SH-SY5Y (cell line): ENCODE measurements around the gene KRTAP10-7.

Experiments used
- GATA2 ChIP-seq: IDR thresholded peaks from 2 replicates; pipeline ENCODE4 v1.6.1; 2011; ENCODE audit warnings: mild to moderate bottlenecking, low read depth, low read length
- GATA3 ChIP-seq: IDR thresholded peaks from 2 replicates; pipeline ENCODE4 v1.6.1; 2011; ENCODE audit warnings: low read depth, mild to moderate bottlenecking, low read length, moderate library complexity

Gene KRTAP10-7

GRCh38 chr21:44593598-44594405 lies 6.6 kb upstream of the KRTAP10-7 start:
- TF ChIP-seq GATA3 (no peak), GATA2 (no peak)

- TF ChIP-seq GATA2 (no peak), GATA3 (no peak)
Observed at GRCh38 chr21:44594406-44594916, 5.9 kb upstream of the KRTAP10-7 start.

- no peak for TF ChIP-seq GATA3
- no peak for TF ChIP-seq GATA2
Observed at GRCh38 chr21:44595524-44595923, 4.9 kb upstream of the KRTAP10-7 start.

GRCh38 chr21:44596068-44596725 lies 4.2 kb upstream of the KRTAP10-7 start:
- TF ChIP-seq GATA3 (no peak), GATA2 (no peak)

GRCh38 chr21:44598061-44598460 lies 2.3 kb upstream of the KRTAP10-7 start:
- no peak for TF ChIP-seq GATA2
- no peak for TF ChIP-seq GATA3

GRCh38 chr21:44599264-44600029 lies 950 bp upstream of the KRTAP10-7 start:
- TF ChIP-seq GATA2 (no peak), GATA3 (no peak)

GRCh38 chr21:44601596-44602462 lies 1.4 kb downstream of the KRTAP10-7 start:
- TF ChIP-seq GATA2 (no peak), GATA3 (no peak)

GRCh38 chr21:44602463-44602850 lies 2.1 kb downstream of the KRTAP10-7 start:
- no peak for TF ChIP-seq GATA3
- TF ChIP-seq GATA2 = no peak

- TF ChIP-seq GATA2 (no peak), GATA3 (no peak)
Observed at GRCh38 chr21:44603109-44603875, 2.9 kb downstream of the KRTAP10-7 start.

- TF ChIP-seq GATA2 = no peak
- TF ChIP-seq GATA3 = no peak
Observed at GRCh38 chr21:44603911-44604310, 3.5 kb downstream of the KRTAP10-7 start.

- TF ChIP-seq GATA3 = no peak
- TF ChIP-seq GATA2 = no peak
Observed at GRCh38 chr21:44606495-44606894, 6.1 kb downstream of the KRTAP10-7 start.

GRCh38 chr21:44609193-44609592 lies 8.8 kb downstream of the KRTAP10-7 start:
- TF ChIP-seq GATA2 = no peak
- no peak for TF ChIP-seq GATA3

GRCh38 chr21:44611551-44611950 lies 11.2 kb downstream of the KRTAP10-7 start:
- TF ChIP-seq GATA3 (no peak), GATA2 (no peak)

GRCh38 chr21:44612029-44612486 lies 11.7 kb downstream of the KRTAP10-7 start, which contains the start of gene KRTAP10-8:
Gene KRTAP10-8 (plus strand): TSS chr21:44612079. CDS start chr21:44612101, 22 bp downstream.
- TF ChIP-seq GATA2 (no peak), GATA3 (no peak)
